GM18861 (cell line): ENCODE results near the gene ASCC1.

Experiments used
- ATAC-seq: cut with Tn5 transposase; IDR thresholded peaks from one replicate; pipeline ENCODE4 v1.9.1; 2021; ENCODE audit not compliant: unreplicated experiment

Gene ASCC1, protein sequence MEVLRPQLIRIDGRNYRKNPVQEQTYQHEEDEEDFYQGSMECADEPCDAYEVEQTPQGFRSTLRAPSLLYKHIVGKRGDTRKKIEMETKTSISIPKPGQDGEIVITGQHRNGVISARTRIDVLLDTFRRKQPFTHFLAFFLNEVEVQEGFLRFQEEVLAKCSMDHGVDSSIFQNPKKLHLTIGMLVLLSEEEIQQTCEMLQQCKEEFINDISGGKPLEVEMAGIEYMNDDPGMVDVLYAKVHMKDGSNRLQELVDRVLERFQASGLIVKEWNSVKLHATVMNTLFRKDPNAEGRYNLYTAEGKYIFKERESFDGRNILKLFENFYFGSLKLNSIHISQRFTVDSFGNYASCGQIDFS

GRCh38 chr10:72215611-72216549 lies at the start of gene ASCC1, which contains the start of gene ANAPC16:
TSS of gene ASCC1 (minus strand) at chr10:72216276. CDS start at chr10:72213298, 2,978 bp downstream.
TSS of gene ANAPC16 (plus strand) at chr10:72216012. CDS start at chr10:72223915, 7,903 bp downstream.
- ATAC-seq, result peak; percentile 70

DNA sequence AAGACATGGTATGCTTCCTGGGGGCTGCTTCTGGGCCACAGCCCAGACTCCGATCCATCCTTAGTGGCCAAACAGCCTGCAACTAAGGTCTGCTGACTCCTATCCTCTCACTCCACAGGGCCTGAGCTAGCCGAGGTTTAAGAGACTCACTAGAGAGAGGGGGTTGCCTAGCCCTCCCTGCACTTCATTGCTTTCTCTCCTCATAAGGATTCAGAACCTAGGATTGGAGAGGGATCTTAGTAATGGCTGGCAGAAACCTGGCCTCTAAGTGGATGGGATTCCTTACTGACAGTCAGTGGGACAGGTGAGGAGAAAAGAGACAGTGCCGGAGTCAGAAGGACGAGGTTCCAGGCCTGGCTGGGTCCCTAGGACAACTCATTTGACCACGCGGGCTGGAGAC lies 49.4 kb upstream of the ASCC1 start:
- ATAC-seq, result no peak

- no peak for ATAC-seq
These were observed 48.5 kb upstream of the ASCC1 start for GRCh38 chr10:72264536-72264935.

GRCh38 chr10:72263613-72264241 lies 47.7 kb upstream of the ASCC1 start:
- ATAC-seq, result no peak

DNA sequence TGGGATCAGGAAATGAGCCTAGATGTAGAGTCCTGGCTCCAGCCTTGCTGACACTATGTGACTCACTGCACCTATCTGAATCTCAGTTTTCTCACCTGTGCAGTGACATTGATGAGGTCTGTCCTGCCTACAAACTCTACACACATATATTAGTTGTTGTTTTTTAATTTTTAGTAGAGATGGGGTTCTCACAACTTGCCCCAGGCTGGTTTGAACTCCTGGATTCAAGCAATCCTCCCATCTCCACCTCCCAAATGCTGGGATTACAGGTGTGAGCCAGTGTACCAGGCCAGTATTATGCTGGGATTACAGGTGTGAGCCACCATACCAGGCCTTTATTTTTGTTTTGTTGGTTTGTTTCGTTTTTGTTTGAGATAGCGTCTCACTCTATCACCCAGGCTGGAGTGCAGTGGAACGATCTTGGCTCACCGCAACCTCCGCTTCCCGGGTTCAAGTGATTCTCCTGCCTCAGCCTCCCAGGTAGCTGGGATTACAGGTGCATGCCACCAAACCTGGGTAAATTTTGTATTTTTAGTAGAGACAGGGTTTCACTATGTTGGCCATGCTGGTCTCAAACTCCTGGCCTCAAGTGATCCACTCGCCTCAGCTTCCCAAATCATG lies 45.8 kb upstream of the ASCC1 start:
- ATAC-seq, result peak; percentile 14

DNA sequence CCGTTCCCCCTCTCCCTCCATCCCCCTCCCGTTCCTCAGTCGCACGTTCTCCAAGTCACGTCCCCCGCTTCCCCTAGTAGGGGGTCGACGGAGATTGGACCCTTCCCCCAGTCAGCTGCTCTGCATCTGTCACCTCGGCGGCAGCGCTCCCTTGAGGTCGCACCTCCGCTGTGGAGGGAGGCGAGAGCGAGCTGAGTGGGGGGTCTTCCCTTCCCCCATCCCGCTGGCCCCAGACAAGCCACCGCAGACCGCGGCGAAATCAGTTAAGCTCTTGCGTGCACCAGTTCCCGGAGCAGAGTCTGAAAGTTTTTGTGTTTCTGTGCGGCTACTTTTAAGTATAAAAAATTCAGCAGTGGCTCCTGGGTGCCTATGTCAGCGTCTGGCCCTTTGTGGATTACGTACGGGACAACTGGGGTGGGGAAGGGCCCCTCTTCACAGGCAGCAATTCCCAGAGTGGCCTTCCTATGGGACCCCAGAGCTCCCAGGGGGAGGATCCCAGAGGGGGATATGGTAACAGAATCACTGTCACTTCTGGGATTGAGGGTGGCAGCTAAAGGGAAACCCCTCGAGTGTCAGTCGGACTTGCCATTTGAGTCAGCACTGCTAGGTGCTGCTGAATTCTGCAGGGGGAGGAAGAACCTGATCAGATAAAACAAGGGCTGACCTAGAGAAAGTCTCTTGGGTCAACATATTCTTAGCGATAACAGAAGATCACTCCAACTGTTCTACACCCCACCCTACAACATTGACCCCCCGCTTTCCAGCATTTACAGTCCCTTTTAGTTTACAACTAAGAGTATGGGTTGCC lies 45.1 kb upstream of the ASCC1 start:
- peak; percentile 39 for ATAC-seq

DNA sequence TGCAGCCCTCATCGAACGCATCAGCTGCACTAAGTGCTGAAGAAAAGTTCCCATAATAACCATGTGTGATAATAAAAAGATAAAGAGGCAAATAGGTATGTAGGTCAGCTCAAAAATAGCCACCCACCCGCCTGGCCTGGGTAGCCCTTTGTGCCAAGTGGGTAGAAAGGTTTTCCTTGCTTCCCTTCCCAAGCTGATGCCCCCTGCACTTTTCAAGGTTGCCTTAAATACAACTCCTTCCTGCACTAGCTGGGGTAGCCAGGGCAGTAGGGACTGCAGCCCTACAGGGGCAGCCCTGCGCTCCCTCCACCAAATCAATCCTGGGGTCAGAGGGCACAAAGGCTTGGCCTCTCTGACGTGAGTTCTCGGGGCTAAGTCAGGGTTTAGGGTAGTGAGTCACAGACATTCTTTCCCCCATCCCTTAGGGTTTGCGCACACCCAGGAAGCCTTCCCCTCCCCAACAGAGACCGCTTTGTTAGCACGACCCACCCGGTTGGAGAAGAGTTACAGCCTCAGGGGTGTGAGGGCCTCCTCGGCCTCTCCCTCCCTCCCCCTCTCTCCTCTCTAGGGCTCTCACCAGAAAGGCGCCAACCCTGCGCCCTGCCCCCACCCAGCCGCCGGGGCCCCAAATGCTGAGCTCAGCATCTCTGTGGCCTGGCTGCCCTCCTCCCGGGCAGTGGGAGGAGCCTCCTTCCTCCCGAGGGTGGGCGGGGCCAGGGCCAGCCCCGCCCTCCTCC lies 44.3 kb upstream of the ASCC1 start:
- peak; percentile 53 for ATAC-seq

DNA sequence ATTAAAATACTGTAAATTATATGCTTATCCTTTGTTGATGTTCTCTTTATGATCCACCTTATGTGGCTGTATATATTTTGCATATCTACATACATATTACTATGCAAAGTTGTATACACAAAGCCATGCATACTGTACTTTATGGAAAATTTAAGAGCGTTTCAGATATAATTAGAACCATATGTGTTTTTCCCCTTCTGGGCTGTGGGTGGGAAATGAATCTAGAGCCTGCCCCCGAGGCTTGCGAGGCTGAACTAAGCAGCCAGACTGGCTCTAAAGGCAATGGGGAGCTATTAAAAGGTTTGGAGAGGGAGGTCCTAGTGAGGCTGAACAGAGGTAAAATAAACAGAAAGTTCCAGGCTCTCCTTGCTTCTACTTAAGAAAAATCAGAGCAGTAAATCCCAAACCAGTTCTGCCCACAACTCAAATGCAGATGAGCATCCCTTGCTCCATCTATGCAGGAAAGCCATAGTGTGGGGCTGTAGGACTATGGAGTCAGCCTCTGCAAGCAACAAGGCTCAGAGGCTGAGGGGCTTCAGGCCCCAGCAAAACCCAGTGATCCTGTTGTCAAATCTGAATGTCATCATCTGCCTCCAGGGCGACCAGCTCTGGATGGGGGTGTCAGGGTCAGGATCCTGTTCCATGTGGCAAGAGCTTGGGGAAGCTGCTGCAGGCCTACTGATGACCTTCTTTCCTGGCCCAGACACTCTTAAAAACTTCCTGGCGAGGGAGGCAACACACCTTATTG lies 43.6 kb upstream of the ASCC1 start:
- ATAC-seq, result no peak

DNA sequence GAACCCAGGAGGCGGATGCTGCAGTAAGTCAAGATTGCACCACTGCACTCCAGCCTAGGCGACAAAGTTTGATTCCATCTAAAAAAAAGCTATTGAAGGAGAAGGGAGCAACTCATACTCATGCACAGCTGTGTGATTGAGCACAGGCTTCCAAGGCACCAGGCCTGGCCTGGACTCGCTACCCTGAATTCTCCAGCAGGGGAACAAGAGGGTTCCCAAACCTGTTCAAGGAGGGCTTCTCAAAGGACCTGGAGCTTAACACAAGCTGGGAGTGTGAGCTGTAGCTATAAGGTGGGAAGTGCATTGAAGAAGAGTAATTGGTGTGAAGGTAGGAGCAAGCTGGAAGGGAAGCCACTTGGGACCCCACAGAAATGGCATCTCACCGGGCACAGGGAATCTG lies 42.5 kb upstream of the ASCC1 start:
- no peak for ATAC-seq

DNA sequence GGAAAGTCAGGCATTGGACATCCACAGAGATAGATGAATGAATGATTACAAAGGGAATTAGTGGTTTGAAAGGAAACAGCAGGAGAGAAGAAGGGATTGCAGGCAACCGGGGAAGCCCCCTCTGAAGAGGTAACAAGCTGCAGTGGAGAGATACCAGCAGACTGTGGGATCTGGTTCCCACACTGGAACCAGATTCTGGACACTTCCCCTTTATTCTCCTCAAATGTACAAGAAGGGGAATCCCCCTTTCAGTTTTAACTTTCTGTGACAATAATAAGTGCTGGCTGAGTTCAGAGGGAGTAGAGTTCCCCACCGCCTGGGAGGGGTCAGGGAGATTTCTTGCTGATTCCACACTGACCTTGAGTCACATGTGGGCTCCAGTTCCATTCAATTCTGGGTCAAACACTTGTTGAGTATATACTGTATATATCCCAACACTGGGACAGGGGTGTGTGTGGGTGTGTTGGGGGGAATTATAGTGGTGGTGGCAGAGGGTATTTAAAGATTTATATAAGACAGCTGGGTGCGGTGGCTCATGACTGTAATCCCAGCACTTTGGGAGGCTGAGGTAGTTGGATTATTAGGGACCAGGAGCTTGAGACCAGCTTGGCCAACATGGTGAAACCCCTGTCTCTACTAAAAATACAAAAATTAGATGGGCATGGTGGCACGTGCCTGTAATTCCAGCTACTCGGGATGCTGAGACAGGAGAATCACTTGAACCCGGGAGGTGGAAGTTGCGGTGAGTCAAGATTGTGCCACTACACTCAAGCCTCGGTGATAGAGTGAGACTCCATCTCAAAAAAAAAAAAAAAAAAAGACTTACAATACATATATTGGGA lies 41.2 kb upstream of the ASCC1 start:
- no peak for ATAC-seq

GRCh38 chr10:72255977-72256729 lies 40.1 kb upstream of the ASCC1 start:
- ATAC-seq, result no peak

- no peak for ATAC-seq
These were observed 38.9 kb upstream of the ASCC1 start for GRCh38 chr10:72254813-72255568.

DNA sequence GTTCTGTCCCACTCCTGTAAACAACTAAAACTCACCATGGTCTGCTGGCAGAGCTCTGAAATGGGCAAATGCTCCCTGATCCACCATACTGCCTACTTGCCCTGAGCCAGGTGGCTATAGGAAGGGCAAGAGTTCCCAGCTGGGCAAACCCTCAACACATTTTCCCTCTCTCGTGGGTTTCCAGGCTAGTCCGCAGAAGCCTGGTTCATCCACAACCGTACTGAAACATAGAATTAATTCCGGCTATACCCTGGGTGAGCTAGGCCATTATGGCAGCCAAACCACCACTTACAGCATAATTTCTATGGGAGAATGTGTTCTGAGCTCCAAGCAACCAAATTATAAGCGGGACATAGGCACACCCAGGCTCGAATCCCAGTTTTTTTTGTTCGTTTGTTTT lies 37.5 kb upstream of the ASCC1 start:
- ATAC-seq, result no peak

DNA sequence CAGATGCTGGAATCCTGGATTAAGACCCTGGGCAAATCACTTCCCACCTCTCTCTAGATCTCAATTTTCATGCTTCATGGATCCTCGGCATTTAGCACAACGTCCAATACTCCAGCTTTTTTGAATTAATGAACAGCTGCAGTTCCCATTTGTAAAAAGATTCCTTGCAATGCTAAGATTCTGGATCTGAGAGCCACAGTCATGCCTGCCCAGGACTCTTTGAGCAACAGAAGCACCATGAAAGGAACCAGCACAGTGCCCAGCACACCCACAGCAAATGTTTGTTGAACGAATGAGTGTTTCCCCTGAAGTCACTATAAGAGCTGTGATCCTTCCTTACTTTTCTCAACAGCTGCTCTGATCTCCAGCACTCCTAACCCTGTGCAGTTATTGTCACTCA lies 36.9 kb upstream of the ASCC1 start:
- ATAC-seq, result no peak

GRCh38 chr10:72251635-72252034 lies 35.6 kb upstream of the ASCC1 start:
- ATAC-seq, result no peak

- ATAC-seq, result no peak
These were observed 34.6 kb upstream of the ASCC1 start for GRCh38 chr10:72250666-72251065.
